Testis (tissue), 2 donors: Measurements from ENCODE around the gene LHCGR.

Experiments
- POLR2A ChIP-seq: fragments of 450-650 bp; IDR thresholded peaks from one replicate; pipeline ENCODE4 v1.6.1; 2017; ENCODE audit warnings: antibody characterized with exemption, mild to moderate bottlenecking, moderate library complexity
- TF ChIP-seq, protein P1 (sequence below), 3 experiments: fragments of 450-650 bp in 2 of 3; fragments of 200-600 bp in 1 of 3; sonication (generic) in 1 of 3; IDR thresholded peaks; one replicate each; pipeline ENCODE4 v1.5.1; 2016 to 2019; ENCODE audit warnings: antibody characterized with exemption in 3 of 3, mild to moderate bottlenecking in 2 of 3, moderate library complexity in 1 of 3

DNA sequence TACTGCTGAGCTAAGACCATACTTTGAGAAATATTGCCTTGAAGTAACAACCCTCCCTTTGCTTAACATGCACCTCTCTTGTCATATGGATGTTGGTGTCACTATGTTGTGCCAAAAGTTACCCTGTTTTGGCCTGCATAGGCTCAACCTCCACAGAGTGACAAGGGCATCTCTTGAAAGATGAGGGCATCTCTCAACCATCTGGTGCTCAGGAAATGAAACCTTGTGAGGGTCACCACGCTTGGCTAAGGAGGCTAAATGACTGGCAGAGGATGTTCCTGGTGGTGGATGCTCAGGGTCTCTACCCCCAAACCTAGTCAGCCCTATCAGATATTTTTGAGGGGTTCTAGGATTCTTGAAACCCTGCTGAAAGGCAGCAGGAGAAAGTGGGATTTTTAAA is 2.3 kb downstream of the LHCGR start:
- TF ChIP-seq, protein P1, sequence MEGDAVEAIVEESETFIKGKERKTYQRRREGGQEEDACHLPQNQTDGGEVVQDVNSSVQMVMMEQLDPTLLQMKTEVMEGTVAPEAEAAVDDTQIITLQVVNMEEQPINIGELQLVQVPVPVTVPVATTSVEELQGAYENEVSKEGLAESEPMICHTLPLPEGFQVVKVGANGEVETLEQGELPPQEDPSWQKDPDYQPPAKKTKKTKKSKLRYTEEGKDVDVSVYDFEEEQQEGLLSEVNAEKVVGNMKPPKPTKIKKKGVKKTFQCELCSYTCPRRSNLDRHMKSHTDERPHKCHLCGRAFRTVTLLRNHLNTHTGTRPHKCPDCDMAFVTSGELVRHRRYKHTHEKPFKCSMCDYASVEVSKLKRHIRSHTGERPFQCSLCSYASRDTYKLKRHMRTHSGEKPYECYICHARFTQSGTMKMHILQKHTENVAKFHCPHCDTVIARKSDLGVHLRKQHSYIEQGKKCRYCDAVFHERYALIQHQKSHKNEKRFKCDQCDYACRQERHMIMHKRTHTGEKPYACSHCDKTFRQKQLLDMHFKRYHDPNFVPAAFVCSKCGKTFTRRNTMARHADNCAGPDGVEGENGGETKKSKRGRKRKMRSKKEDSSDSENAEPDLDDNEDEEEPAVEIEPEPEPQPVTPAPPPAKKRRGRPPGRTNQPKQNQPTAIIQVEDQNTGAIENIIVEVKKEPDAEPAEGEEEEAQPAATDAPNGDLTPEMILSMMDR (IDR thresholded peaks at IDR 0.05) = no peak
- TF ChIP-seq POLR2A = no peak
